Measurements from ENCODE around the gene TAOK3.

Gene TAOK3

GRCh38 chr12:118219772-118220171 lies 152.9 kb downstream of the TAOK3 start:
- TF ChIP-seq CTCF (IDR thresholded peaks at IDR 0.05; ENCODE audit: low read depth, low read length, missing control alignments) = no peak
- no peak overlapping the region for H3K4me3 ChIP-seq (ENCODE audit: low read depth, low read length)
- no peak for DNase-seq (ENCODE audit: low read depth)

GRCh38 chr12:118219106-118219505 lies 153.6 kb downstream of the TAOK3 start:
- no peak for TF ChIP-seq CTCF (IDR thresholded peaks at IDR 0.05; ENCODE audit: low read depth, low read length, missing control alignments)
- no peak overlapping the region for H3K4me3 ChIP-seq (ENCODE audit: low read depth, low read length)
- no peak for DNase-seq (ENCODE audit: low read depth)

GRCh38 chr12:118213452-118213851 lies 159.3 kb downstream of the TAOK3 start:
- H3K4me3 ChIP-seq (ENCODE audit: low read depth, low read length) = no peak overlapping the region
- no peak for TF ChIP-seq CTCF (IDR thresholded peaks at IDR 0.05; ENCODE audit: low read depth, low read length, missing control alignments)
- no peak for DNase-seq (ENCODE audit: low read depth)

GRCh38 chr12:118212606-118213005 lies 160.1 kb downstream of the TAOK3 start:
- no peak for TF ChIP-seq CTCF (IDR thresholded peaks at IDR 0.05; ENCODE audit: low read depth, low read length, missing control alignments)
- no peak overlapping the region for H3K4me3 ChIP-seq (ENCODE audit: low read depth, low read length)
- no peak for DNase-seq (ENCODE audit: low read depth)

GRCh38 chr12:118206107-118206412 lies 166.6 kb downstream of the TAOK3 start:
- TF ChIP-seq CTCF (IDR thresholded peaks at IDR 0.05; ENCODE audit: low read depth, low read length, missing control alignments) = no peak
- no peak for DNase-seq (ENCODE audit: low read depth)
- H3K4me3 ChIP-seq (ENCODE audit: low read depth, low read length) = no peak overlapping the region

GRCh38 chr12:118193958-118194357 lies 178.7 kb downstream of the TAOK3 start:
- no peak for TF ChIP-seq CTCF (IDR thresholded peaks at IDR 0.05; ENCODE audit: low read depth, low read length, missing control alignments)
- DNase-seq (ENCODE audit: low read depth) = no peak
- H3K4me3 ChIP-seq (ENCODE audit: low read depth, low read length) = no peak overlapping the region

- no peak for DNase-seq (ENCODE audit: low read depth)
- TF ChIP-seq CTCF (IDR thresholded peaks at IDR 0.05; ENCODE audit: low read depth, low read length, missing control alignments) = no peak
- H3K4me3 ChIP-seq (ENCODE audit: low read depth, low read length) = no peak overlapping the region
These were observed 179.2 kb downstream of the TAOK3 start for GRCh38 chr12:118193477-118193876.
